Keratinocyte (primary cell): ENCODE results near the gene AVL9. TPM values are rescaled to one million over a fixed set of nuclear protein-coding genes. Genes with fewer than 3 reads are reported as not detected.
"Not testable (repeated sequence)": the region's sequence is repeated elsewhere in the genome, so short reads cannot be mapped to it uniquely, and the experiment has no call there.

Experiments
- DNase-seq: peaks from one replicate; pipeline ENCODE4 v3.0.0-alpha.2; 2011; ENCODE audit warnings: low read depth, missing footprints, low spot score
- FAIRE-seq: peaks from 2 replicates; lab custom pipeline; 2011; peaks lifted over from hg19 to GRCh38; lab: Jason Lieb, UNC
- H2AFZ ChIP-seq: 2 replicates; pipeline ENCODE4 v1.6.0; 2012; ENCODE audit warnings: low read length, control low read depth, inconsistent platforms; ENCODE audit not compliant: control insufficient read depth
- H3K27ac ChIP-seq: 2 replicates; pipeline ENCODE4 v1.5.1; 2011; ENCODE audit warnings: low read length; ENCODE audit not compliant: control insufficient read depth, insufficient read depth
- H3K27me3 ChIP-seq: 3 replicates; pipeline ENCODE4 v1.6.0; 2011; ENCODE audit warnings: low read length; ENCODE audit not compliant: control insufficient read depth, insufficient read depth; ENCODE audit errors: extremely low read depth
- H3K36me3 ChIP-seq, 2 experiments: 2 replicates in 1 of 2; 3 replicates in 1 of 2; pipeline ENCODE4 v1.5.1; 2011; ENCODE audit warnings: low read length in 2 of 2, mild to moderate bottlenecking in 1 of 2; ENCODE audit not compliant: control insufficient read depth in 2 of 2, insufficient read depth in 2 of 2; ENCODE audit errors: extremely low read depth in 1 of 2
- H3K4me1 ChIP-seq: 3 replicates; pipeline ENCODE4 v1.5.1; 2011; ENCODE audit warnings: low read length; ENCODE audit not compliant: control insufficient read depth, insufficient read depth; ENCODE audit errors: extremely low read depth
- H3K4me2 ChIP-seq: 3 replicates; pipeline ENCODE4 v1.6.0; 2011; ENCODE audit warnings: low read depth, low read length; ENCODE audit not compliant: control insufficient read depth, insufficient read depth; ENCODE audit errors: extremely low read depth
- H3K4me3 ChIP-seq, 3 experiments: fragments of 200-600 bp in 1 of 3; sonication (generic) in 1 of 3; 2 replicates in 2 of 3; 3 replicates in 1 of 3; pipeline ENCODE4 v1.5.1; 2011 to 2016; ENCODE audit warnings: low read length in 3 of 3, mild to moderate bottlenecking in 3 of 3, control low read depth in 2 of 3, inconsistent platforms in 1 of 3, low read depth in 1 of 3, mixed read lengths in 1 of 3, mixed run types in 1 of 3, moderate library complexity in 1 of 3; ENCODE audit not compliant: control insufficient read depth in 2 of 3, insufficient read depth in 2 of 3; ENCODE audit errors: extremely low read depth in 1 of 3
- H3K79me2 ChIP-seq: 2 replicates; pipeline ENCODE4 v1.6.0; 2012; ENCODE audit warnings: low read length; ENCODE audit not compliant: control insufficient read depth, insufficient read depth
- H3K9ac ChIP-seq: 3 replicates; pipeline ENCODE4 v1.6.0; 2011; ENCODE audit warnings: low read length; ENCODE audit not compliant: control insufficient read depth, insufficient read depth; ENCODE audit errors: extremely low read depth
- H3K9me1 ChIP-seq: 3 replicates; pipeline ENCODE4 v1.6.0; 2011; ENCODE audit warnings: low read length; ENCODE audit not compliant: control insufficient read depth, insufficient read depth; ENCODE audit errors: extremely low read depth
- H3K9me3 ChIP-seq: 2 replicates; pipeline ENCODE4 v1.5.1; 2012; ENCODE audit warnings: low read depth, low read length; ENCODE audit not compliant: control insufficient read depth
- H4K20me1 ChIP-seq: 3 replicates; pipeline ENCODE4 v1.6.0; 2011; ENCODE audit warnings: low read length; ENCODE audit not compliant: control insufficient read depth, insufficient read depth; ENCODE audit errors: extremely low read depth
- CTCF ChIP-seq, 3 experiments: IDR thresholded peaks in 1 of 3; conservative IDR thresholded peaks in 1 of 3; optimal IDR thresholded peaks in 1 of 3; 2 replicates in 2 of 3; 3 replicates in 1 of 3; pipeline versions ENCODE3 to v1.5.1; 2011; ENCODE audit warnings: low read length in 3 of 3, mild to moderate bottlenecking in 3 of 3, moderate library complexity in 2 of 3, control low read depth in 1 of 3, inconsistent platforms in 1 of 3; ENCODE audit not compliant: insufficient read depth in 2 of 3; ENCODE audit errors: extremely low read depth in 1 of 3
- EZH2 ChIP-seq: IDR thresholded peaks from one replicate; pipeline ENCODE4 v1.6.1; 2012; ENCODE audit warnings: inconsistent platforms, mild to moderate bottlenecking, low read length, moderate library complexity
- dilution Hi-C: fragments of 300-500 bp; cut with MboI; formaldehyde crosslinking; loops from one replicate; pipeline ENCODE4 v1.7.0; 2020; ENCODE audit warnings: low sequenced_read_pairs; ENCODE audit not compliant: extremely low pct_ligation_motif_present
- polyA plus RNA-seq, 5 experiments: library from polyadenylated mRNA; depleted of rRNA in 3 of 5; stranded (reverse) in 3 of 5; stranded (forward) in 1 of 5; unstranded in 1 of 5; fragments of >200 nt; gene quantifications; 1 replicate in 1 of 5; 2 replicates in 3 of 5; 3 replicates in 1 of 5; pipeline versions ENCODE4 v1.2.1 to v1.2.3, GENCODE V29; 2011 to 2012; ENCODE audit warnings: missing spikeins in 2 of 5, low read depth in 1 of 5, low replicate concordance in 1 of 5

AVL9 gene
- polyA plus RNA-seq, 1 donor (not counting 4 experiments of a cell fraction or from before 2014, with no cell fraction given), result 22.2 TPM

DNA sequence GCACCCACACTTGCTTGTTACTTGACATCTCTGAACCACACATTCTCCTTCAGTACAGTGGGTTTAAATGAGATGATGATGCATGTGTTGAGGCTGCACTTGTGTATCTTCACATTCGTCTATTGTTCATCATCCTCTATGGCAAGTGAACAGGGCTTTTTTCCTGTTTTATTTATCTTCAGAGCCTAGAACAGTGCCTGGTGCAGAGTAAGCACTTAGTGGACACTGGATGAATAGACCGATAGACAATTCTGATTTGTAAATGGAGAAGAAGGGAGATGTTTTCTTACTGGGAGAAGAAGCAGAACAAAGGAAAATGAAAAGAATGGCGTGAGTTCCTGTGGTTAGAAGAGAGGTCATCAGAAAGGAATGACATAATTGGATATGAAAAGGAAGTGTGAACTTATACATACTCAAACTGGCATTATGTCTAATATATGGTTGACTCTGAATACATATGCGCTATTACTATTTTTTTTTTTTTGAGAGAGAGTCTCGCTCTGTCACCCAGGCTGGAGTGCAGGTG, 99.7 kb downstream of the AVL9 start:
- Histone ChIP-seq H4K20me1 (no peaks in the 10 kb centered on the region), H3K4me2 (no peak overlapping the region), H3K9me3 (no peaks in the 10 kb centered on the region), H3K27ac (no peak overlapping the region), H2AFZ (no peak overlapping the region), H3K9me1 (no peaks in the 10 kb centered on the region), H3K79me2 (no peaks in the 10 kb centered on the region), H3K4me1 (no peaks in the 10 kb centered on the region), H3K36me3 (no peaks in the 10 kb centered on the region), H3K27me3 (no peaks in the 10 kb centered on the region), H3K4me3 (no peak overlapping the region), H3K9ac (no peak overlapping the region)
- FAIRE-seq (no peak), DNase-seq (no peak)
- dilution Hi-C loops, result no loop called here
- TF ChIP-seq EZH2 (no peak), CTCF (optimal IDR thresholded peaks at IDR 0.05 in 1 of 3, IDR thresholded peaks at IDR 0.05 in 1 of 3, conservative IDR thresholded peaks at IDR 0.05 in 1 of 3; ENCODE audit: extremely low read depth in 1 of 3, insufficient read depth in 2 of 3, low read length in 3 of 3) (no peak)

- H3K27ac ChIP-seq, H3K9me3 ChIP-seq, H3K4me1 ChIP-seq, H3K4me2 ChIP-seq, FAIRE-seq, H3K36me3 ChIP-seq, H2AFZ ChIP-seq, H3K9ac ChIP-seq, H3K79me2 ChIP-seq, dilution Hi-C loops, H3K9me1 ChIP-seq, DNase-seq, H4K20me1 ChIP-seq, H3K4me3 ChIP-seq, H3K27me3 ChIP-seq: not testable (repeated sequence)
These were observed 105.9 kb downstream of the AVL9 start for GRCh38 chr7:32601196-32601595.

DNA sequence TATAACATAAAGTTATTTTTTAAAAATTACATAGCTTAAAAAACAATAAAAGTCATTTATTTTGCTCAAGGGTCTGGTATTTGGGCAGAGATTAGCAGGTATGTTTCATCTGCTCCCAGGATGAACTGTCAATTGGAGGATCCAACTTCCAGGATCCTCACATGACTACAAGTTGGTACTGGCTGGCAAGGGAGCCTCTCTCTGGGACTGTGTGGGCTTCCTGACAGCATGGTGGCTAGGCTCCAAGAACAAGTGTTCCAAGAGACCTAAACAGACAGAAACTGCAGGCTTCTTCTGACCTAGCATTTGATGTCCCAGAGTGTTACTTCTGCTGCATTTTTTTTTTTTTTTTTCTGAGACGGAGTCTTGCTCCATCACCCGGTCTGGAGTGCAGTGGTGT, 107.2 kb downstream of the AVL9 start:
- Histone ChIP-seq H4K20me1 (no peaks in the 10 kb centered on the region), H3K79me2 (no peaks in the 10 kb centered on the region), H3K9ac (no peak overlapping the region), H3K27ac (no peak overlapping the region), H3K4me3 (no peak overlapping the region), H3K4me2 (no peak overlapping the region), H3K27me3 (no peaks in the 10 kb centered on the region), H3K36me3 (no peaks in the 10 kb centered on the region), H2AFZ (no peak overlapping the region), H3K9me1 (no peaks in the 10 kb centered on the region), H3K4me1 (no peaks in the 10 kb centered on the region), H3K9me3 (no peaks in the 10 kb centered on the region)
- FAIRE-seq (no peak), DNase-seq (no peak)
- dilution Hi-C loops, result no loop called here
- no peak for TF ChIP-seq CTCF (optimal IDR thresholded peaks at IDR 0.05 in 1 of 3, IDR thresholded peaks at IDR 0.05 in 1 of 3, conservative IDR thresholded peaks at IDR 0.05 in 1 of 3; ENCODE audit: extremely low read depth in 1 of 3, insufficient read depth in 2 of 3, low read length in 3 of 3)
- TF ChIP-seq EZH2, result no peak

GRCh38 chr7:32603492-32603891, 108.2 kb downstream of the AVL9 start:
- H3K36me3 ChIP-seq, H3K79me2 ChIP-seq, H3K27ac ChIP-seq, H3K9me3 ChIP-seq, H3K9me1 ChIP-seq, H2AFZ ChIP-seq, DNase-seq, H3K27me3 ChIP-seq, FAIRE-seq, H4K20me1 ChIP-seq, H3K4me3 ChIP-seq, dilution Hi-C loops, H3K4me2 ChIP-seq, H3K4me1 ChIP-seq, H3K9ac ChIP-seq: not testable (repeated sequence)
